NCI-H345 treated with DMSO at 0.1 percent for 48 hours (cell line): ENCODE results near the gene FBXW12.

Experiments used
- DNase-seq: peaks from one replicate; lab custom pipeline; 2025; ENCODE audit not compliant: unreplicated experiment; lab: John Stamatoyannopoulos, UW

Gene FBXW12

DNA sequence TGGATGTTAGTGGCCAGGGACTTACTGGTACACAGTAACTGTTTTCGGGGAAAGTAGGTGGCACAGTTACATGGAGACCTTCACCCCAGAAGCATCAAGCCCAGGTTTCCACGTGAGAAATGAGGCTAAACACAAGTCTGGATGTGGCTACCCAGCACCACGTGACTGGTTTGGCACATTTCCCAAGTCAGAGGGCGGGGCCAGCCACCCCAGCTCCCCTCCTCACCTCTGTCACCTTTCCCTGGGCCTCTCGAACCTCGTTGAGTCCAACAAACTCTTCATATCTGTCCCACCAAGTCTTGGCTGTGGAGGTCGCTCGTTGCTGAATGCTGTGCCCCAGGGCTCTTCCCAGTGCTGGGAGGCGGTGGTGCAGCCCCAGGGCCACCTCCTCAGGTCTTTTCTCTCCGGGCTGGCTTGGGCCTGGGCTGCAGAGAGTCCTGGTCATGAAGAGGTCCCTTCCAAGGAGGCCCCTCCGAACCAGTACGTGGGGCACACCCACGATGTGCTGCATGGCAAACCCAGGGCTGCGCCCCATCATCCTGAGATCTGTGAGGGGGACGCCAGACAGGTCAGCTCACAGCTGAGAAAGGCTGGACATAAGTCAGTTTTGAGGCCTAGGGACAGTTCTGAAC is 62.7 kb downstream of the FBXW12 start:
- no peak for DNase-seq

DNA sequence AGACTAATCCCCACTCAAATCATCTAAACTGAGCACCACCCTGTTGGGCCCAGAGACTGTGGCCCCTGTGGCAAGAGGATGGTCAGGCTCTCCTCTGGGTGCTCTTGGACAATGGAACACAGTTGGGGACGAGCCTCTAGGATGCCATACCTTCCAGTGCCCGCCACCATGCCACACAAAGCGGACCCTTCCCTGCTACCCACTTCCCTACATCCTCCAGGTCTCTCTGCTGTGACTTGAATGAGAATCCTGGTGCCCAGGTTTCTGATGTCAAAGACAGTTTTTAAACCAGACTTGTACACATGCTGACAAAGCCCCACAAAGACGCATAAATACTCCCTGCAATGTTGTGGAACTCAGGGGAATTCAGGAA is 63.2 kb downstream of the FBXW12 start:
- DNase-seq, result no peak

DNA sequence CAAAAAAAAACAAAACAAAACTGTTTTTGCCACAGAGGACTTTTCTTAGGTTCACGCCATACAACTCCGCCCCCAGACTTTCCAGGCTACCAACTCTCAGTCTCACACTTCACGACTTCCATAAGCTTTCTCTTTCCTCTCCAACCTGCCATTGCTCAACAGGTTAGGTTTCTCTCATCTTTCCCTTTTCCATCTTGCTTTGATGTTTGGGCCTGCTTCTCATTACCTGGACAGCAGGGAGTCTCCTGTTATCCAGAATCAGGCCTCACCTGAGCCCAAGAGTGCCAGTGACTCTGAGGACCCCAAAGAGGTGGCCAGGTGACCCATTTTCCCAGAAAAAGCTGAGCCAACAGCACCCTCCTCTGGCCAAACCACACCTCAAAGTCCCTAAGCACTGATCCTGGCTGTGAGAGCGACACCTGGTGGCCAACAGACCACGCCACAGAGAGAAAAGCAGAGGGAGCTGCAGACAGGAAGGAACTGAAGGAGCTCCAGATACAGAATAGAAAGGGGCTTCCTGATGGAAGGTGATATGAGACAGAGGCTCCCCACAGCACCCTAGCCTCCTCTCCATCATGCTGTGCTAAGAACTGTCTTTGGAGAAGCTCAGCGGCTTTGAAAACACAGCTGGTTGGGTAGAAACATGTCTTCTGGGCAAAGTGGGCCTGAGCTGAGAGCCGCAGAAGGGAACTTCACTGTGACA is 63.9 kb downstream of the FBXW12 start:
- peak; percentile 60 for DNase-seq

GRCh38 chr3:48436477-48436787 is 64.4 kb downstream of the FBXW12 start:
- no peak for DNase-seq

GRCh38 chr3:48436855-48437254 is 64.8 kb downstream of the FBXW12 start:
- no peak for DNase-seq

DNA sequence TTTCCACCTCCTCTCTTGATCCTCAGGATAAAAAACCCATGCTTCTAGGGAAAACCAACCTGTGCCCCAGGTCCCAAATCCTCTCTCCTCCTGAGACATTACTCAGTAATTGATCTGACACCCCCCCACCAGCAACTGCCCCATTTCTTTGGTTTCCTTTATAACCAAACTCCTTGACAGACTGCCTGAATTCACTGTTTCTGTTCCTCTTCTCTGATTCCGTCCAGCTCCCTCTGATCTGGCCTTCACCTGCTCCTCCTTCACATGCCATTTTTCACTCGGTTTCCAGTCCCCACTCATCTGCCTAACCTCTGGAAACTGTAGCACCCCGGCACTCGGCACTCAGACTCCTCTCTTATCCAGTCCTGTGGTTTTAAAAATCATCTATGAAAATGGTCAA is 65.8 kb downstream of the FBXW12 start:
- DNase-seq, result no peak

DNA sequence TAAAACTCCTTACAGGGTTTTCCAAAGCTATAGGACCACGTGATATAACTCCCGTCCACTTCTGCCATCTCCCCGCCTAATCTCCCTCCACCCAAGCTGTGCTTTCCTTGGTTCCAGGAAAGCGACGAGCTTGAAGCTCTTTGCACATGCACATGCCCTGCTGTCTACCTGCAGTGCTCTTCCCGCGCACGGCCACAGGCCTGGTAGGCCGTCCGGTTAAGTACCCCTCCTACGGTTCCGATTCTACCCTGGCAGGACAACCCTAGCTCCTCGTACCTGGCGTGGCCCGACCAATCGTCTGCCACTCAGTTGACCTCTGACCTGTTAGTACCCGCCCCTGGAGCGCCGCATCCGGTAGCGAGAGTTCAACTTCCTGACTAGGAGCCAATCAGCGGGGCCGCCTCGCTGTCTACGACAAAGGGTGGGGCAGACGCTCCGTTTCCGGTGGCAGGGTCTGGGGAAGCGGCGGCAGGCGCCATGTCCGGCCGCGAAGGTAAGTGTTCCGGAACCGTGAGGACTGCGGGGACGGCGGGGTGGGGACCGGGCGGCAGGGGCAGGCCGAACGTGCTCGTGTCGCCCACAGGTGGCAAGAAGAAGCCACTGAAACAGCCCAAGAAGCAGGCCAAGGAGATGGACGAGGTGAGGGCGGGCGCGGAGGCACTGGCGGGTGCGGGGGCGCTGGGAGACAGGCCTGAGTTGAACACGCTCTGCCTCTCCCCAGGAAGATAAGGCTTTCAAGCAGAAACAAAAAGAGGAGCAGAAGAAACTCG is 68.0 kb downstream of the FBXW12 start, which contains the start of the genes CCDC51 and TMA7:
Gene CCDC51 (minus strand): TSS at position 300 of the 770 bp plus-strand sequence. CDS start 4,991 bp downstream, outside the sequence.
Gene TMA7 (plus strand): TSS at position 438 of the 770 bp plus-strand sequence. CDS start 40 bp downstream, at position 478.
- DNase-seq, result peak; percentile 87

- no peak for DNase-seq
These were observed 68.6 kb downstream of the FBXW12 start for GRCh38 chr3:48440590-48440958.

- no peak for DNase-seq
These were observed 69.9 kb downstream of the FBXW12 start for GRCh38 chr3:48441940-48442339.
